Measurements from ENCODE around the gene IL22RA2.
"Not testable (repeated sequence)": the region's sequence is repeated elsewhere in the genome, so short reads cannot be mapped to it uniquely, and the experiment has no call there.

Gene IL22RA2

DNA sequence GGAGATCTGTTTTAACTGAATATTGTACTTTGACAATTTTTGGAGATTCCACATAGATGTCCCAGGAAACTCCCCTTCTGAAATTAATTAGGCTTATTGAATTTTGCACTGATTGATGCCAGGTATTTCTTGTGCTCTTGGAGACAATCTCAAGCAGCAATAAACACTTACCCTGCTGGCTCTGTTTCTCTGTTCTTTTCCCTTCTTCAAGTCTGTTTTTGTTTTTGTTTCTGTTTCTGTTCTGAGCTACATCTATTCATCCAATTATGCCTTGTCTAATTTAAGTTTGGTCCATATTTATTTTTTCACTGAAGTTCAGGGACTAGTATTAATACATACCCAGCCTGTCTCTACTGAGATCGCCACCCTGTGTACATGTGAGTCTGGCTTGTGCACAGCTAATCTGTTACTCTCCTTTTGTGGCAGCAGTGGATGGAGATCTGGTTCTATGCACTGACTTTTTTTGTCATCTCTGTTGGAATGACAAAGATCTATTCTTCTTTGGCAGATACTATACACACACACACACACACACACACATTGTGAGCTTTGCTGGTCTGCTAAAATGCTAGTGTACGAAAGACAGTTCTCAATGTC is 51.9 kb downstream of the IL22RA2 start:
- DNase-seq = peak; percentile 3

DNA sequence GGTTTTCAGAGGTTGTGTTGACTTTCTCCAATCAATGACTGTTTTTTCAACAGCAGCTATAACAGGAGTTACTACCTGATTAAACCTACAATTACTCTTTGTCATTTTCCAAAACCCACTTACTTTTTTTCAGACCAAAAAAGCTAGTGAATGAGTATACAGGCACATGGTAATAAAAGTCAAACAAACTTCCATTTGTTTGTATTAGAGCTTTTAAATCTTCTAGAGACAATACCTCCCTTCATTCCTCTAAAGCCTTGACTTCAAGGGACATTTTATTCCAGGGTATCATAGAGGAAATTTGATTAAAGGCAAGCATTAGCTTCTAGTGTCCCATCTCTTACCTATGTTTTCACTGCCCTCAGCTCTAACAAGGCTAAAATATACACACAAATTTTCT is 52.7 kb downstream of the IL22RA2 start:
- DNase-seq = no peak

GRCh38 chr6:137119196-137120104 is 54.0 kb downstream of the IL22RA2 start:
- no peak for DNase-seq

- no peak for DNase-seq
Measured at GRCh38 chr6:137117581-137117980, 55.9 kb downstream of the IL22RA2 start.

DNA sequence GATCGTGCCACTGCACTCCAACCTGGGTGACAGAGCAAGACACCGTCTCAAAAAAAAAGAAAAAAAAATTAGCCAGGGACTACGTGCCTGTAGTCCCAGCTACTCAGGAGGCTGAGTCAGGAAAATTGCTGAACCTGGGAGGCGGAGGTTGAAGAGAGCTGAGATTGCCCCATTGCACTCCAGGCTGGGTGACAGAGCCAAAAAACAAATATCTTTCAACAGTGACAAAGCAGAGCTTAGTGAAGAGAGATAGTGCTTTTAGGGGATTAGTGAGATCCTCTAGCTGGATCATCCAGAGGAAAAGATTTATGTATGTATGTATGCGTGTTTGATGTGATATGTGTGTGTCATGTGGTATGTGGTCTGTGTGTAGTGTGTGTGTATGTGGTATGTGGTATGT is 56.6 kb downstream of the IL22RA2 start:
- no peak for DNase-seq

DNA sequence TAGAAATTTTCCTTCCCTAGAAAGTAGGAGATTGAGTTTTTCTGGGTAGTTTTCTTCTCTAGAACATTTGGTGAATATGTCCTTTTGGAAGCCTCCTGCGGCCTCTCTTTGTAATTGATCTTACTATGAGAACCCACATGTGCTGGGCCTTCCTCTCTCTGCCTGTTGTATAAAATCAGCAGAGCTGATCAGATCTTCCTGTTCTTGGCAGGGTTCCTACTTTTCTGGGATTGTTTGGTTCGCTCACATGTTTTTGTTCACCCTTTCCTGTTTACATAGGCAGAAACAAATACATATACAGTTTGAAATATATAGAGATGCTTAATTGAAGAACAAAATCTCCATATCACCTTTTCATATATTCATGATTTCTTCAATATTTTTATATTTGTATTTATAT is 57.8 kb downstream of the IL22RA2 start:
- DNase-seq = peak; percentile 14

DNA sequence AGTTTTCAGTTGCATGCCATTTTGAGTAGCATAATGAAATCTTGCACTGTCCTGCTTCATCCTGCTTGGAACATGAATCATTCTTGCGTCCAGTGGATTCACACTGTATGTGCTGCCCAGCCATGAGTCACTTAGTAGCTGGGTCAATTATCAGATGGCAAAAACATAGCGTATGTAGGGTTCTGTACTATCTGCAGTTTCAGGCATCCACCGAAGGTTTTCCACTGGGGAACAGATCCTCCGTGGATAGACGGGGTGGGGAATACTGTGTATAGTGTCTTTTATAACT is 61.4 kb downstream of the IL22RA2 start:
- DNase-seq = no peak

GRCh38 chr6:137111296-137112066 is 62.0 kb downstream of the IL22RA2 start:
- no peak for DNase-seq

GRCh38 chr6:137107767-137108105 is 65.7 kb downstream of the IL22RA2 start:
- DNase-seq = no peak

DNA sequence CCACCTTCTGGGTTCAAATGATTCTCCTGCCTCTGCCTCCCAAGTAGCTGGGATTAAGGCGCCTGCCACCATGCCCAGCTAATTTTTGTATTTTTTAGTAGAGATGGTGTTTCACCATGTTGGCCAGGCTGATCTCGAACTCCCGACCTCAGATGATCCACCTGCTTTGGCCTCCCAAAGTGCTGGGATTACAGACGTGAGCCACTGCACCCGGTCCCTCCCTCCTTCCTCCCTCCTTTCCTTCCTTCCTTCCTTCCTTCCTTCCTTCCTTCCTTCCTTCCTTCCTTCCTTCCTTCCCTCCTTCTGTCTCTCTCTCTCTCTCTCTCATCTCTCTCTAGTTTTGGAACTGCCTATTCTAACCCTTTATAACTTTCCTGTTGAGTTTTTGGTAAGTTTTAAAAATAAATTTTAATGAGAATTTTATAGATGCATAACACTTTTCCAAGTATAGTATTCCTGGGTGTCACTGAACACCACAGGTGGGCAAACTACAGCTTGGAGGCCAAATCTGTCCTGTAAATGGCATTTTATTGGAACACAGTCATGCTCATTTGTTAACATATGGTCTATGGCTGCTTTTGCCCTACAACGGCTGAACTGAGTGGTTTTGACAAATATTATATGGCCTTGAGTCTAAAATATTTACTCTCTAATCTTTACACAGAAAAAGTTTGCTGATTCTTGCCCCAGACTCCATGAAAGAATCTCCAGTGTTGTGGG is 66.2 kb downstream of the IL22RA2 start:
- DNase-seq = not testable (repeated sequence)

DNA sequence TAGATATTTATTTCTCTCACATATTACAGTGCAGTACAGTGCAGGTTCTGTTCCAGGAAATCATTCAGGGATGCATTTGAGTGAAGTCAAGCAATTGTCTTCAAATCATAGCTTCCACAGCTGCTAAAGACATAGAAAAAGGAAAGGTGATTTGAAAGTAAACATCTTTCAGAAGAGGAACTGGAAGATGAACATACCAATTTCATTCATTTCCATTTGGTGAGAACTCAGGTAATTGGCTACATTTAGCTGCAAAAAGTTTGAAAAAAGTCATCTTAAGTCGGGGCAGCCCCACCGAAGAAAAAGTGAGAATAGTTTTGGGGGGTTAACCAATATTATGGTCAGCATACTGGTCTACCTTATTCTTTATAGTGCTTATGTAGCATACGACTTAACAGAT is 67.3 kb downstream of the IL22RA2 start:
- DNase-seq = no peak

DNA sequence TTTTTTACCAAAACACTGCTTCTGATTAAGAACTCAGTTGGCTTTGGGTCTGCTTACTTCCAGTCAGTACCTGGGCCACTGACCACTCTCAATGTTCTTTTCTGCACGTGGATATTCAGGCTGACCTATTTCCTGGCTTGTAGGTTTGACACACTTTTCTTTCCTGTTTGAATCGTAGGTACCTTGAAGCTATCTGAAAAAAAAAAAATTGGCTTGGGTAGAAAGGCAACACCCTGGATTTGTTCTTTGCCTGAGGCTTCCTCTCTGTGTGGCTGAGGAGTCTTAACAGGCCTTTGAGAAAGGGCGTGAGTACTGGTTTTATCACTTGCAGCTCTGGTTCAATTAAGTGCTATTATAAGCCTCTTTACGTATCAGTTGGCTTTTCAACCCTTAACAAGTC is 68.1 kb downstream of the IL22RA2 start:
- peak; percentile 4 for DNase-seq

- no peak for DNase-seq
Measured at GRCh38 chr6:137104926-137105325, 68.5 kb downstream of the IL22RA2 start.

DNA sequence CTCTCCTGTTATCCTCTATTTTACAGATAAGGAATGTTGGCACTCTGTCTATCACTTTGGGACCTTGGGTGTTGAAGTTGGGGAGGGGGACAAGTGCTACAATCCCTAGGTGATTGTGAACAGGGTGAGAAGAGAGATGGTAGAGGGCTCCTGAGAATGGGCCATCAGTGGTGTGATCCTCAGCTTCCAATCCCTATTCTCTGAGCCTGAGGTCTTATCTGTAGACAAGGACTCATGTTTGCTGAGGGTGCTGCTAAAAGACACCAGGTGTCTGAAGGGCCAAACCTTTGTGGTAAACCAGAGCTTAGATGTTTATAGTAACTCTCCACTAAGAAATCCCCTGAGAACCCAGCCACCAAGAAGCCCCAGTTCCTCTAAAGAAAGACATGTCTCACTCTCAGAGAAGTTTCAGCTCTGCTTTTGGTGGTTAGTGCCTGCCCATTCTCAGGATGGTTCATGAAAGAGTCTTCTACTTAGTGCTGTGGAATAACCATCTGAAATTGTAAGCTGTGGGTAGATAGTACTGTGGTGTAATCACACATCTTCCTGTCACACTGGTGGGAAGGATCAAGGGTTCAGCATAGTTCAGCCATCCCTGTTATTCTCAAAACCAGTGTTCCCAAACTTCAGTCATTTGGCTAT is 70.5 kb downstream of the IL22RA2 start:
- no peak for DNase-seq

DNA sequence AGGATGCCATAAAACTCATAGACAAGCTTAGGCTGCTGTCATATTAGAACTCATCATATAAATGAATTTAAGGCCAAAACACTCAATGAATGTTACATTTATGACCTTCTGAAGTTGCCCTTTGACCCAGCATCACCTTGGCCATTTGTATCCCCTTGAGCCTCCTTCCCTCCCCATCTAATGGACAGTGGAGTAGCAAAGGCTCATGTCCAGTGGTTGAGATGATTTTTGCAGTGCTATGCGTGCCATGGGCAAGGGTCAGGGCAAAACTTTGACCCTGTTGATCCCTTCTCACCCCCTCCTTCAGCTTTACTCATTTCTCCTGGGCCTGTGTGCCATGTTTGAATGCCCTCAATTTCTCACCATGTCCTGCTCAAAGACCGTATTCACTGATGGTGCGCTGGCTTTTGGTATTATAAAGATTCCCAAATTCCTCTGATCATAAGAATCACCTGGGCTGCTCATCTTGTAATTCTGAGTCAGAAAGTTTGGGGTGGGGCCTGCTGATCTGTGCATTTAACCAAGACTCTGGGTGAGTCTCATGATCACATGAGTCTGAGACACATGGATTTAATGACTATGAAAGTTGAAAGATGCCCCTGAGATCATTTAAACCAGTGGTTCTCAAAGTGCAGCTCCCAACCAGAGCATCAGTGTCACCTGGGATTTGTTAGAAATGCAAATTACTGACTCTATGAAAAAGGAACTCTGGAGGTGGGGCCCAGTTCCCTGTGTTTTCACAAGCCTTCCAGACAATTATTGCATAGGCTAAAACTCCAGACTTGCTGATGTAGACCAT is 71.2 kb downstream of the IL22RA2 start:
- DNase-seq = no peak

DNA sequence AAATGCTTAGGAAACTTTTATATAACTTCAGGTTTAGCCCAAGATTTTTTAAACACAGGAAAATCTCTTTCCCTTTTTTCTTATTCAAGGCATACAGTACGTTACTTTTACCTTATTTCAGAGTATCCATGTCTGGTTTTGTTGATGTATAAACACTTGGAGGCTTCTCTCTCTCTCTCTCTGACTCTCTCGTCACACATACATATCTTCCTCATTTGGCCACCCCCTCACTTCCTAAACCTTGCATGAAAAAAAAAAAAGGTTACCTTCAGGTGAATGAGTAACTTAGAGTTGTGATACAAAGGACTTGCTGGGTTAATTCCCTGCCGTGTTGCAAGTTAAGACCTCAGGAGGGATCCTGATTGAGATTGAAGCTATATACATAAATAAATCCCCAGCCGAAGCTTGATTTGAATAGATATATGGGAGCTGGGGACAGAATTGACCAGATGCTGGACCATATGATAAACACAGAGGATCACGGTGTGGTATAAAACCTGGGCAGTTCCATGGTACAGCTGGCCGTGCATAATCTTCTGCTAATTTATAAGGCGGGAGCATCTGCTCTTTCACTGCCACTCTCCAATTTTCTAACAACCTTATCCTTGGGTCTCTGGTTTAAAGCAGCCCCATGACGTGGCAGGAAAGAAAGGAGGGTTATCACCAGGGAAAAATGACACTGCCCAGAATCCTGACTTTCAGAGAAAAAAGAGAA is 73.6 kb downstream of the IL22RA2 start:
- no peak for DNase-seq

DNA sequence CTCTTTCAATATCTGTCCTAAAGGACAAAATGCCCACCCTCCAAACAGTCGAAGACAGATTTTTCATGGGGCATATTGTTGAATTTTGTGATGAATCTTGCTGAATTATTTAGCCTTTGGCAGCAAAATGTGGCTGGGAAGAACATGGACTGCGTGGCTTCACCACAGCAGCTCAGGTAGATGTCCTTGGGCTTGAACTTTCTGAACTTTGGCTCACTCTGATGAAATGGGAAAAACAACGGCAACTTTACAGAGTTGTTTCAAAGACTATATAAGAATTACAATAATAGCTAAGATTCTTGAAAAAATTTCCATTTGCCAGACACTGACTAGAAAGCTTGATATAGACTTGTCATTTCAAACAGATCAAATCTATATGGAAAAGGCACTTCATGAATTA is 75.9 kb downstream of the IL22RA2 start:
- DNase-seq = no peak

DNA sequence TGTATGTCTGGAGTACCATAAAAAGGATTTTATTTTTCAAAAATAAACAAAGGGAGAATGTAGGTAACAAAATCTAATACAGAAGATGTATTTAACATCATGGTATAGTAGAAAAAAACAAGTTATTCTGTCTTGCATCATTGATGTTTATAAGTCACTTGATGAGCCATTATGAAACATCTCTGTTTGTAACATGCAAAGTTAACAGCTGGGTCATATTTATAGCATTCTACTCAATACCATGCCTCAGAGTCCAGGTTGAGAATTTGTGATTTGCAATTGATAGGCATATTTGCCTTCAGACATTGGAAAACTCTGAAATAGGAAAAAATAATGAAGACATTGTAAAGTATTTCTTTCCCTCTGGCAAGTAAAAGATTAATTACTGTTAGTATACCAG is 76.4 kb downstream of the IL22RA2 start:
- no peak for DNase-seq

DNA sequence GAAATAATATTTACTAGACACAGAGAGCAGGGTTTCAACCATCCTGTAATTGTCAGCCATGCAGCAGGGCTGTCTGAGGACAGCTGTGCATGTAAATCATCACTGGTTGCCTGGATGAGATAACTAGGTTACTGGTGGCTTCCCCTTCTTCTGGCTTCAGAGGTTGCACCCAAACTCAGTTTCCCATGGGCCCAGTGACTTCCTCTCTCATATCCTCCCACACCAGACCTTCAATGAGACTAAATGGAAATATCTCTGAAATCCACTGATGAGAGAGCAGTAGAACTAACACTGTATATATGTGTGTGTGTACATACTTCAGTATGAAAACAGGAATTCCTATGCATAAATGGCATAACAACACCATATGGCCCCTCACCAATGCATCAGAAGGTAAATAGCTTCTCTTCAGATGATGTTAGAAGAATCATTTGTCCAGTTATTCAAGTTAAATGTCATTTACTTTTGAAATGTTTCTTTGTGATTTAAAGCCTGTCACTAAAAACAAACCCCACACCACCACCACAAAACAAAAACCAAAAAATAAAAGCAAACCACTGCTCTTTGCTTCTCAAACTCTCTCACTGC is 77.7 kb downstream of the IL22RA2 start:
- no peak for DNase-seq

GRCh38 chr6:137095093-137095492 is 78.4 kb downstream of the IL22RA2 start:
- no peak for DNase-seq

All from eye (tissue), 1 donor.